Measurements from ENCODE around the gene SPTB. TPM values are rescaled to one million over a fixed set of nuclear protein-coding genes. Genes with fewer than 3 reads are reported as not detected.
A peak's percentile ranks its signal among the peaks of the same experiment; 100 is the strongest.

Gene SPTB
- total and polyA plus RNA-seq, 7 experiments from 2014 or later: 0.05 to 0.12 (median 0.05) TPM; not detected in 4

GRCh38 chr14:64849940-64850339 is 29.8 kb downstream of the SPTB start:
- Histone ChIP-seq H3K27me3 (ENCODE audit: control insufficient read depth in 2 of 2, insufficient read depth in 2 of 2, low read length in 2 of 2) (peaks cover 0 to 5% of the 10 kb centered on the region in 2 donors), H3K4me1 (ENCODE audit: control insufficient read depth in 2 of 2, insufficient read depth in 2 of 2, low read length in 2 of 2) (no peaks in the 10 kb centered on the region), H3K9me3 (ENCODE audit: control insufficient read depth in 2 of 3, low read length in 3 of 3) (no peaks in the 10 kb centered on the region), H3K4me3 (ENCODE audit: low read length) (no peak overlapping the region), H3K27ac (ENCODE audit: low read depth, low read length) (no peak overlapping the region), H3K36me3 (ENCODE audit: control insufficient read depth in 2 of 3, insufficient read depth in 3 of 3, low read length in 3 of 3) (no peaks in the 10 kb centered on the region)
- H3K27ac Mint-ChIP-seq: no peak overlapping the region
- CTCF ChIA-PET: no interaction called here
- H3K4me3 Mint-ChIP-seq: no peak overlapping the region
- POLR2A ChIA-PET: no interaction called here
- H3K36me3 Mint-ChIP-seq: no peaks in the 10 kb centered on the region
- ATAC-seq: no peak
- peaks cover 0 to 7% (median 0%) of the 10 kb centered on the region in 7 donors for H3K4me1 Mint-ChIP-seq
- peaks cover 24 to 66% (median 41%) of the 10 kb centered on the region in 5 donors for H3K27me3 Mint-ChIP-seq
- H3K9me3 Mint-ChIP-seq: peaks cover 0 to 1% (median 0%) of the 10 kb centered on the region in 11 donors
- DNase-seq: no peak
- intact Hi-C loops (cut with micrococcal nuclease): no loop called here

GRCh38 chr14:64848239-64848638 is 31.5 kb downstream of the SPTB start:
- Mint-ChIP-seq H3K36me3 (no peaks in the 10 kb centered on the region), H3K27ac (no peak overlapping the region), H3K9me3 (peaks cover 0 to 1% (median 0%) of the 10 kb centered on the region in 11 donors), H3K27me3 (peaks cover 39 to 77% (median 50%) of the 10 kb centered on the region in 5 donors), H3K4me3 (no peak overlapping the region), H3K4me1 (peaks cover 0 to 6% (median 0%) of the 10 kb centered on the region in 7 donors)
- no peaks in the 10 kb centered on the region for H3K4me1 ChIP-seq (ENCODE audit: control insufficient read depth in 2 of 2, insufficient read depth in 2 of 2, low read length in 2 of 2)
- intact Hi-C loops (cut with micrococcal nuclease): no loop called here
- no peak overlapping the region for H3K27ac ChIP-seq (ENCODE audit: low read depth, low read length)
- ATAC-seq (no peak), DNase-seq (no peak)
- ChIA-PET CTCF (interaction anchor here (0.9 to 1.7 kb wide), 3 partner anchors 25 to 44 kb away, joined by 3 to 5 read pairs (median 4); no protein-coding TSS in a partner anchor), POLR2A (no interaction called here)
- no peak overlapping the region for H3K4me3 ChIP-seq (ENCODE audit: low read length)
- no peaks in the 10 kb centered on the region for H3K36me3 ChIP-seq (ENCODE audit: control insufficient read depth in 2 of 3, insufficient read depth in 3 of 3, low read length in 3 of 3)
- H3K27me3 ChIP-seq (ENCODE audit: control insufficient read depth in 2 of 2, insufficient read depth in 2 of 2, low read length in 2 of 2): peaks cover 0 to 5% of the 10 kb centered on the region in 2 donors
- H3K9me3 ChIP-seq (ENCODE audit: control insufficient read depth in 2 of 3, low read length in 3 of 3): no peaks in the 10 kb centered on the region

GRCh38 chr14:64846319-64846718 is 33.4 kb downstream of the SPTB start:
- no peak overlapping the region for H3K27ac ChIP-seq (ENCODE audit: low read depth, low read length)

GRCh38 chr14:64845878-64846277 is 33.8 kb downstream of the SPTB start:
- Mint-ChIP-seq H3K27ac (no peak overlapping the region), H3K4me1 (peaks cover 0 to 6% (median 0%) of the 10 kb centered on the region in 7 donors), H3K27me3 (peaks cover 37 to 66% (median 47%) of the 10 kb centered on the region in 5 donors), H3K4me3 (no peak overlapping the region), H3K36me3 (no peaks in the 10 kb centered on the region), H3K9me3 (peaks cover 0 to 1% (median 0%) of the 10 kb centered on the region in 11 donors)
- DNase-seq (no peak), ATAC-seq (no peak)
- H3K4me1 ChIP-seq (ENCODE audit: control insufficient read depth in 2 of 2, insufficient read depth in 2 of 2, low read length in 2 of 2): no peaks in the 10 kb centered on the region
- H3K4me3 ChIP-seq (ENCODE audit: low read length): no peak overlapping the region
- no peaks in the 10 kb centered on the region for H3K9me3 ChIP-seq (ENCODE audit: control insufficient read depth in 2 of 3, low read length in 3 of 3)
- ChIA-PET POLR2A (no interaction called here), CTCF (no interaction called here)
- H3K36me3 ChIP-seq (ENCODE audit: control insufficient read depth in 2 of 3, insufficient read depth in 3 of 3, low read length in 3 of 3): no peaks in the 10 kb centered on the region
- H3K27ac ChIP-seq (ENCODE audit: low read depth, low read length): no peak overlapping the region
- intact Hi-C loops (cut with micrococcal nuclease): no loop called here
- H3K27me3 ChIP-seq (ENCODE audit: control insufficient read depth in 2 of 2, insufficient read depth in 2 of 2, low read length in 2 of 2): peaks cover 3 to 5% of the 10 kb centered on the region in 2 donors

More at GRCh38 chr14:64846319-64846718, 33.4 kb downstream of the SPTB start:
- no peak overlapping the region for H3K27ac Mint-ChIP-seq
- H3K36me3 Mint-ChIP-seq: no peaks in the 10 kb centered on the region
- H3K9me3 Mint-ChIP-seq: peaks cover 0 to 1% (median 0%) of the 10 kb centered on the region in 11 donors
- no peak for ATAC-seq
- H3K27me3 Mint-ChIP-seq: peaks cover 37 to 65% (median 46%) of the 10 kb centered on the region in 5 donors
- Histone ChIP-seq H3K27me3 (ENCODE audit: control insufficient read depth in 2 of 2, insufficient read depth in 2 of 2, low read length in 2 of 2) (peaks cover 3 to 5% of the 10 kb centered on the region in 2 donors), H3K36me3 (ENCODE audit: control insufficient read depth in 2 of 3, insufficient read depth in 3 of 3, low read length in 3 of 3) (no peaks in the 10 kb centered on the region), H3K4me1 (ENCODE audit: control insufficient read depth in 2 of 2, insufficient read depth in 2 of 2, low read length in 2 of 2) (no peaks in the 10 kb centered on the region), H3K9me3 (ENCODE audit: control insufficient read depth in 2 of 3, low read length in 3 of 3) (no peaks in the 10 kb centered on the region), H3K4me3 (ENCODE audit: low read length) (no peak overlapping the region)
- CTCF ChIA-PET: interaction anchor here (0.5 kb wide), 1 partner anchor 161 kb away, joined by 3 read pairs; no protein-coding TSS in a partner anchor
- intact Hi-C loops (cut with micrococcal nuclease): no loop called here
- peaks cover 0 to 6% (median 0%) of the 10 kb centered on the region in 7 donors for H3K4me1 Mint-ChIP-seq
- DNase-seq: no peak
- no peak overlapping the region for H3K4me3 Mint-ChIP-seq
- POLR2A ChIA-PET: no interaction called here

GRCh38 chr14:64844969-64845536 is 34.7 kb downstream of the SPTB start:
- Histone ChIP-seq H3K27me3 (ENCODE audit: control insufficient read depth in 2 of 2, insufficient read depth in 2 of 2, low read length in 2 of 2) (peaks cover 3 to 5% of the 10 kb centered on the region in 2 donors), H3K9me3 (ENCODE audit: control insufficient read depth in 2 of 3, low read length in 3 of 3) (no peaks in the 10 kb centered on the region), H3K4me1 (ENCODE audit: control insufficient read depth in 2 of 2, insufficient read depth in 2 of 2, low read length in 2 of 2) (no peaks in the 10 kb centered on the region), H3K36me3 (ENCODE audit: control insufficient read depth in 2 of 3, insufficient read depth in 3 of 3, low read length in 3 of 3) (no peaks in the 10 kb centered on the region), H3K27ac (ENCODE audit: low read depth, low read length) (no peak overlapping the region), H3K4me3 (ENCODE audit: low read length) (no peak overlapping the region)
- POLR2A ChIA-PET: no interaction called here
- Mint-ChIP-seq H3K36me3 (no peaks in the 10 kb centered on the region), H3K27ac (no peak overlapping the region), H3K4me3 (no peak overlapping the region), H3K9me3 (no peaks in the 10 kb centered on the region), H3K4me1 (peaks cover 0 to 6% (median 0%) of the 10 kb centered on the region in 7 donors), H3K27me3 (peaks cover 32 to 65% (median 42%) of the 10 kb centered on the region in 5 donors)
- intact Hi-C loops (cut with micrococcal nuclease): no loop called here
- DNase-seq: no peak
- CTCF ChIA-PET: interaction anchor here (0.6 kb wide), 1 partner anchor 33 kb away, joined by 3 read pairs; no protein-coding TSS in a partner anchor
- ATAC-seq: no peak

- DNase-seq: no peak
- Mint-ChIP-seq H3K9me3 (no peaks in the 10 kb centered on the region), H3K4me3 (no peak overlapping the region), H3K4me1 (peaks cover 0 to 6% (median 0%) of the 10 kb centered on the region in 7 donors), H3K27ac (no peak overlapping the region), H3K27me3 (peaks cover 31 to 63% (median 36%) of the 10 kb centered on the region in 5 donors), H3K36me3 (no peaks in the 10 kb centered on the region)
- Histone ChIP-seq H3K4me3 (ENCODE audit: low read length) (no peak overlapping the region), H3K27me3 (ENCODE audit: control insufficient read depth in 2 of 2, insufficient read depth in 2 of 2, low read length in 2 of 2) (peaks cover 0 to 3% of the 10 kb centered on the region in 2 donors), H3K9me3 (ENCODE audit: control insufficient read depth in 2 of 3, low read length in 3 of 3) (no peaks in the 10 kb centered on the region), H3K36me3 (ENCODE audit: control insufficient read depth in 2 of 3, insufficient read depth in 3 of 3, low read length in 3 of 3) (no peaks in the 10 kb centered on the region), H3K4me1 (ENCODE audit: control insufficient read depth in 2 of 2, insufficient read depth in 2 of 2, low read length in 2 of 2) (no peaks in the 10 kb centered on the region), H3K27ac (ENCODE audit: low read depth, low read length) (no peak overlapping the region)
- ATAC-seq: peak; percentile 46
- ChIA-PET CTCF (no interaction called here), POLR2A (no interaction called here)
- intact Hi-C loops (cut with micrococcal nuclease): no loop called here
Measured at GRCh38 chr14:64844272-64844671, 35.4 kb downstream of the SPTB start.

- Histone ChIP-seq H3K27me3 (ENCODE audit: control insufficient read depth in 2 of 2, insufficient read depth in 2 of 2, low read length in 2 of 2) (peaks cover 0 to 3% of the 10 kb centered on the region in 2 donors), H3K36me3 (ENCODE audit: control insufficient read depth in 2 of 3, insufficient read depth in 3 of 3, low read length in 3 of 3) (no peaks in the 10 kb centered on the region), H3K4me3 (ENCODE audit: low read length) (no peak overlapping the region), H3K4me1 (ENCODE audit: control insufficient read depth in 2 of 2, insufficient read depth in 2 of 2, low read length in 2 of 2) (no peaks in the 10 kb centered on the region), H3K27ac (ENCODE audit: low read depth, low read length) (no peak overlapping the region), H3K9me3 (ENCODE audit: control insufficient read depth in 2 of 3, low read length in 3 of 3) (no peaks in the 10 kb centered on the region)
- DNase-seq: no peak
- Mint-ChIP-seq H3K27ac (no peak overlapping the region), H3K4me3 (no peak overlapping the region), H3K27me3 (peaks cover 31 to 65% (median 36%) of the 10 kb centered on the region in 5 donors), H3K36me3 (no peaks in the 10 kb centered on the region), H3K9me3 (no peaks in the 10 kb centered on the region), H3K4me1 (peaks cover 0 to 6% (median 0%) of the 10 kb centered on the region in 7 donors)
- ChIA-PET CTCF (no interaction called here), POLR2A (no interaction called here)
- ATAC-seq: no peak
- intact Hi-C loops (cut with micrococcal nuclease): no loop called here
Measured at GRCh38 chr14:64843548-64843947, 36.2 kb downstream of the SPTB start.
